HFF-Myc (cell line): ENCODE results near the gene SORCS2.

ENCODE experiments used
- DNase-seq: peaks from one replicate; pipeline ENCODE4 v3.0.0-alpha.2; 2011; ENCODE audit warnings: low read depth; ENCODE audit errors: extremely low read depth
- H3K4me3 ChIP-seq: replicated peaks from 2 replicates; pipeline ENCODE4 v1.5.1; 2011; ENCODE audit warnings: low read depth, mild to moderate bottlenecking, control low read depth, low read length
- TF ChIP-seq, protein P1 (sequence below): IDR thresholded peaks from 2 replicates; pipeline ENCODE4 v1.5.1; 2012; ENCODE audit warnings: mild to moderate bottlenecking, low read depth, low read length, control low read depth; ENCODE audit errors: missing control alignments

SORCS2 gene

DNA sequence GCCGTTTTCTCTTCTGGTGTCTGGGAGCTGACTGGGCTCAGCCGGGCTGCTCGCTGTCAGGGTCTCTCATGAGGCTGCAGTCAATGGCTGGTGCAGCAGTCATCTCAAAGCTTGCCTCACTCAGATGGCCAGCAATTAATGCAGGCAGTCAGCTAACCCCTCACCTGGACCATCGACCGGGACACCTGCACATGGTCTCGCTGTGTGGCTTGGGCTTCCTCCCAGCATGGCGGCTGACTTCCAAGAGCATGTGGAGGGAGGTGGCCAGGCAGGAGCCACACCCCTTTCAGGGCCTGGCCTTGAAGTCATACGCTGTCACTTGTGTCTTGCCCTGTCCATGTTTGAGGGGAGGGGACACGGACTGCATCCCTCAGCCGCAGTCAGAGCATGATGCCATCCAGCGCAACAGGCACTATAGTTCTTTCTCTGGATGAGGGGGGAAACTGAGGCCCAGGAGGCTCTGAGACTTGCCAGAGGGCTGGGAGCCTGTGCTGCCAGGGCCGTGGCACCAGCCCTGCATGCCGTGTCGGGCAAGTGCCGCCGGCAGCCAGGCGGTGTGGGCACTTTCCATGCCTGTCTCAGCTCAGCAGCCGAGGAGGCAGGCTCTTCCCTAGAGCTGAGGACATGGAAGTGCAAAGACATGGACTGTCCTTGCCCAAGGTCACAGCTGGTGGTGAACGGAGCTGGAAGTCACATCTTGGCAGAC lies 545.6 kb downstream of the SORCS2 start:
- DNase-seq: no peak
- no peak overlapping the region for H3K4me3 ChIP-seq
- TF ChIP-seq, protein P1, sequence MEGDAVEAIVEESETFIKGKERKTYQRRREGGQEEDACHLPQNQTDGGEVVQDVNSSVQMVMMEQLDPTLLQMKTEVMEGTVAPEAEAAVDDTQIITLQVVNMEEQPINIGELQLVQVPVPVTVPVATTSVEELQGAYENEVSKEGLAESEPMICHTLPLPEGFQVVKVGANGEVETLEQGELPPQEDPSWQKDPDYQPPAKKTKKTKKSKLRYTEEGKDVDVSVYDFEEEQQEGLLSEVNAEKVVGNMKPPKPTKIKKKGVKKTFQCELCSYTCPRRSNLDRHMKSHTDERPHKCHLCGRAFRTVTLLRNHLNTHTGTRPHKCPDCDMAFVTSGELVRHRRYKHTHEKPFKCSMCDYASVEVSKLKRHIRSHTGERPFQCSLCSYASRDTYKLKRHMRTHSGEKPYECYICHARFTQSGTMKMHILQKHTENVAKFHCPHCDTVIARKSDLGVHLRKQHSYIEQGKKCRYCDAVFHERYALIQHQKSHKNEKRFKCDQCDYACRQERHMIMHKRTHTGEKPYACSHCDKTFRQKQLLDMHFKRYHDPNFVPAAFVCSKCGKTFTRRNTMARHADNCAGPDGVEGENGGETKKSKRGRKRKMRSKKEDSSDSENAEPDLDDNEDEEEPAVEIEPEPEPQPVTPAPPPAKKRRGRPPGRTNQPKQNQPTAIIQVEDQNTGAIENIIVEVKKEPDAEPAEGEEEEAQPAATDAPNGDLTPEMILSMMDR: no peak

DNA sequence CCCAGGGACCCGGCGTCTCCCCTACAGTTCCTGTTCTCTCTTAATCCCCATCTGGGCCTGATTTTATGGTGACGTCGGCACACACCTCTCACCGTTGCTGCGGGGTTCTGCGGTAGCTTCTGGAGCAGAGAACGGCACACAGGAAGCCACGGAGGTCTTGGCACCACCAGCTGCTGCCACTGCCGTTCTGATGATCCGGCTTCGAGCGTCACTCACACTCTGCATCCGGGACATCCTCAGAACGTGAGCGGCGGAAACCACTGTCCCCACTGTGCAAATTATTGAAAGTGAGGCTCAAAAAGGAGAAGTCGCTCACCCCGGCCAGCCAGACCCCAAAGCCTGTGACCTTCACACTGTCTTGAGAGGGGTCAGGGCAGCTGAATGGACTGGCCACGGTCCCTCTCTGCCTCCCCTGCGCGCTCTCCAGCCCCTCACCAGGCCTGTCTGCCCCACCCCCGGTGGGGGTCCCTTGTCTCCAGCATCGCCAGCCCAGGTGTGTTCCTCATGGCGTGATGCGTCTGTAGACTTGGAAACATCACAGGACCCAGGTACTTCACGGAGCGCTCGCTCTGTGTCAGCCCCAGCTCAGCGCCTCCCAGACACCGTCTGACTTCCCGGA lies 546.2 kb downstream of the SORCS2 start:
- DNase-seq: no peak
- TF ChIP-seq, protein P1: no peak
- H3K4me3 ChIP-seq: no peak overlapping the region

DNA sequence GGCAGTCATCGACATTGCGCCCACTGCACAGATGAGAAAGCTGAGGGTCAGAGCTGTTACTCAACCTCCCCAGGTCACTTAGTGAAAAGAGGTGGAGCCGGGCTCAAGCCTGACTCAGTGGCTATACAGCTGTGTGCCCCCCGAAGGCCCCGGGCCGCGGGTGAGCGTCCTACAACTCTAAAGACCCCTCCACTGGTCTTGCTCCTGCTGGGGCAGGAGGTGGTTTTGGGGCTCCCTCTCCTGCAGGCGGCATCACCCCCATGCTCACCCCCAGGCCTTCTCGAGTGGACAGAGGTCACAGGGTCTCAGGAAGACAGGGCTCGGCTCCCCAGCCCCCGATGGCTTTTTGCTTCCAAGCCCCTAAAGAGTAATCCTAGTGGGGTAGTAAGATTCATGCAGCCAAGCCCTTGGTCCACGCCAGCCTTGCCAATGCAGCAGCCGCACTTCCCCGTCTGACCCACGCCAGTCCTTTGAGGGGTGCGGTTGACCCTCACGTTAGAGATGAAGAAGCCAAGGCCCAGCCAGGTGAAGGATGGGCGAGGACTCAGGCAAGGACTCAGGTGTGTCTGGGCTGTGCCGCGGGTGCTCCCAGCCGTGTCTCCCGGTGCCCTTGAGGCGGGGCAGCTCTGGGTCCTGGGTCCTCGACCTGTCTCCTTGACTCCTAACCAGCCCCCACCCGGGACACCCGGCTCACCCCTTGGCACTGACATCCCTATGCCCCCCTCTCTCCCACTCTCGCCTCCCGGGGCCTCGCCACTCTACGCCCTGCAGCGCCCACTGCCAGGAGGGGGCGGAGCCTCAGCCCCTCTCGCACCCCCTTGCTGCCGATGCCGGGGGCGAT lies 547.0 kb downstream of the SORCS2 start:
- H3K4me3 ChIP-seq: no peak overlapping the region
- DNase-seq: no peak
- TF ChIP-seq, protein P1: no peak

DNA sequence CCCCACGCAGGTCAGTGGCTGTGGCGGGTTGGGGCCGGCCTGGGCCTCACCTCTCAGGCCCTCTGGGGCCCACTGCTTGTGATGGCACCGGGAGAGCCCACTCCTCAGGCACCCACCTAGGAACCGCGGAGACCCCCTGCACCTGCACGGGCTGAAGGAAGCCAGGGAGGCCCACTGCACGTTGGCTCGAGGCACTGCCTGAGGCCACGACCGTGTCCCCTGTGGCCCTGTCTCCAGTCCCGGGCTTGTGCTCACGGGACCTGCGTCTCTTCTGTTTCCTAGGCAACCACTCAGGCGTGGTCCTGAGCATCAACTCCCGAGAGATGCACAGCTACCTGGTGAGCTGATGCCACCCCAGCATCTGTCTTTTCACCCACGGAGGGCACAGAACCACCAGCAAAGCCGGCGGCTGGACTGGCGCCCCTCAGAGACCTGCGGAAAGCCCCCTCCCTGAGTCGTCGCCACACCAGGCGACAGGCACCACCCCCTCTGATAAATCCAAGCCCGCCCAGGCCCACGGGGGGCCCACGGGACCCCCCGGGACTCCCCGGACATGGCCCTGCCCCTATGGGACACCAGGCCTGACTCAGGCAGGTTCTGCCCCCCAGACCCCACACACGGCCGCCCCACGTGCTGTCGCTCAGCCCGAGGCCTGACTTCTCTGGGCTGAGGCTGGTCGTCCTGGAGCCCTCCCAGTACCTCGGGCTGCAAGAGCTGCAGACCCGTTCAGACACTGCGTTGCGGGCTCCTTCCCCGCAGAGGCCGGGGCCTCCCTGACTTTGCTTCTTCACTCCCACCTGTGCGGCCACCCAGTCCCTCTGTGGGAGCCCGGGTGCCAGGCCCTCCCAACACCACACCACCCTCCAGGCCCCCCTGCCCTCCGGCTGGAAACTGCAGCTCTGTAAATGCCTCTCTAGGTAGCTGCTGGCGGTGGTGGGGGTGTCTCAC lies 547.9 kb downstream of the SORCS2 start:
- TF ChIP-seq, protein P1: no peak
- no peak for DNase-seq
- H3K4me3 ChIP-seq: no peak overlapping the region

DNA sequence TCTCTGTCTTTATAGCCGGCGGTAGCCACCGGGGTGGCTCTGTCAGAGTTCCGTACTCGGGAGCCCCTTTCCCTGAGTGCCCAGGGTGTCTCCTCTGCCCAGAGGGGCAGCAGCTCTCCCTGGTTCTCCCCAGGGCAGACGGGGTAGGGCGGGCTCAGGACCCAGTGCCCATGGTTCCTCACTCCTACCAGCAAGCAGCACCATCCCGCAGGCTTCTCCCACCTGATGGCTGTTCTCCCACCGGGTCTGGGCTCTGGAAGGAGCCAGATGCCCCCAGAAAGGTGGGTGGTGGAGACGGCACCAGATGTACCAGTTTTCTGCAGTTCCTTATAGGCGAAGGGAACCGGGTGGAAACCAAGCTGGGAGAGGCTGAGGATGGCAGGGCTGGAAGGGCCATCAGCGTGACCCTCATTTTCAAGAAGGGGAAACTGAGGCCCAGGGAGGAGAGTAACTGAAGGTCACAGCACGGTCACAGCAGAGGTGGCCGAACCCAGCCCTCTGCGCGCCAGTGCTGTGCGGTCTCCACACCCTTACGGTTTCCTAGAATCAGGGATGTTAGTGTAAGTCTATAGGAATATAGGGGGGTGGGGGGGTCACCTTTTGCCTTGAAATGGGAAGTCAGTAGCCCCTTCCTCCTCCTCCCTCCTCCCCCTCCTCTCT lies 548.7 kb downstream of the SORCS2 start:
- TF ChIP-seq, protein P1: no peak

More for the DNA sequence above, 548.7 kb downstream of the SORCS2 start:
- H3K4me3 ChIP-seq: no peak overlapping the region
- DNase-seq: no peak
